ENCODE results near the gene TNIP2. TPM values are rescaled to one million over a fixed set of nuclear protein-coding genes. Genes with fewer than 3 reads are reported as not detected.

The TNIP2 gene
- total RNA-seq, 2 experiments from 2014 or later = 26.2 to 32.1 TPM

DNA sequence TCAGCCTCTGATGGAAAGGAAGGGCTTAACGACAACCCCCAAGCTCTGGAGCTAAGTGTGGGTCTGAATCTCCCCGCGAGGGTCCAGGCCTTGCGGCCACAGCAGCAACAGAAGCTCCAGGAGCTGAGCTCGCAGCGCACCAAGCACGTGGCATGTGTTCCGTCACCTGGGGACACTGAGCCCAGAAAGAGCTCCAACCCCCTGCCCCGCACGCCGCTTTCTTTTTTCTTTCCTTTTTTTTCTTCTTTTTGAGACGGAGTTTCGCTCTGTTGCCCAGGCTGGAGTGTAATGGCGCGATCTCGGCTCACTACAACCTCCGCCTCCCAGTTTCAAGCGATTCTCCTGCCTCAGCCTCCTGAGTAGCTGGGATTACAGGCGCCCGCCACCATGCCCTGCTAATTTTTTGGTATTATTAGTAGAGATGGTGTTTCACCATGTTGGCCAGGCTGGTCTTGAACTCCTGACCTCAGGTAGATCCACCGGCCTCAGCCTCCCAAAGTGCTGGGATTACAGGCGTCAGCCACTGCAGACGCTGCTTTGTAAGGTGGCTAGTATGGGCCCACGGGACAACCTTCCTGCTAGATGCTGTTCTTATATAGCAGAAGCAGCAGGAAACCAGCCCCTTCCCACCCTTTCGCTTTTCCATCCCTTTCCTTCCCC lies 685 bp upstream of the TNIP2 start:
- Histone ChIP-seq H3K36me3 (ENCODE audit: insufficient read depth, low read length) (no peaks in the 10 kb centered on the region), H3K4me3 (ENCODE audit: low read depth, low read length, poor library complexity, severe bottlenecking) (peak overlapping the region; percentile 56), H3K9me3 (ENCODE audit: low read length) (no peaks in the 10 kb centered on the region), H2AFZ (ENCODE audit: low read length) (peak overlapping the region; percentile 64; the same call in 1 of the 2 replicates), H3K4me2 (ENCODE audit: low read length) (peak overlapping the region; percentile 68), H3K9me2 (ENCODE audit: insufficient read depth, low read length) (no peaks in the 10 kb centered on the region), H3K4me1 (ENCODE audit: insufficient read depth, low read length, poor library complexity, severe bottlenecking) (peaks cover 12% of the 10 kb centered on the region), H3K79me2 (ENCODE audit: insufficient read depth, low read depth, low read length) (peaks cover 6% of the 10 kb centered on the region; the same call in 1 of the 2 replicates), H4K20me1 (ENCODE audit: insufficient read depth, low read length) (no peaks in the 10 kb centered on the region), H3K27ac (ENCODE audit: low read depth, low read length, poor library complexity, severe bottlenecking) (no peak overlapping the region)
- POLR2A ChIA-PET = interaction anchor here (1.2 kb wide), 1 partner anchor 29 kb away, joined by 3 read pairs; no protein-coding TSS in a partner anchor
- intact Hi-C loops (cut with micrococcal nuclease; ENCODE audit: unreplicated experiment) = no loop called here
- TF ChIP-seq EZH2phosphoT487 (IDR thresholded peaks at IDR 0.05; ENCODE audit: borderline replicate concordance, low read depth, low read length) = no peak
- TF ChIP-seq, protein P1, sequence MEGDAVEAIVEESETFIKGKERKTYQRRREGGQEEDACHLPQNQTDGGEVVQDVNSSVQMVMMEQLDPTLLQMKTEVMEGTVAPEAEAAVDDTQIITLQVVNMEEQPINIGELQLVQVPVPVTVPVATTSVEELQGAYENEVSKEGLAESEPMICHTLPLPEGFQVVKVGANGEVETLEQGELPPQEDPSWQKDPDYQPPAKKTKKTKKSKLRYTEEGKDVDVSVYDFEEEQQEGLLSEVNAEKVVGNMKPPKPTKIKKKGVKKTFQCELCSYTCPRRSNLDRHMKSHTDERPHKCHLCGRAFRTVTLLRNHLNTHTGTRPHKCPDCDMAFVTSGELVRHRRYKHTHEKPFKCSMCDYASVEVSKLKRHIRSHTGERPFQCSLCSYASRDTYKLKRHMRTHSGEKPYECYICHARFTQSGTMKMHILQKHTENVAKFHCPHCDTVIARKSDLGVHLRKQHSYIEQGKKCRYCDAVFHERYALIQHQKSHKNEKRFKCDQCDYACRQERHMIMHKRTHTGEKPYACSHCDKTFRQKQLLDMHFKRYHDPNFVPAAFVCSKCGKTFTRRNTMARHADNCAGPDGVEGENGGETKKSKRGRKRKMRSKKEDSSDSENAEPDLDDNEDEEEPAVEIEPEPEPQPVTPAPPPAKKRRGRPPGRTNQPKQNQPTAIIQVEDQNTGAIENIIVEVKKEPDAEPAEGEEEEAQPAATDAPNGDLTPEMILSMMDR (conservative IDR thresholded peaks at IDR 0.05; ENCODE audit: low read length) = no peak
- CTCF ChIA-PET (ENCODE audit: unreplicated experiment) = no interaction called here
- DNase-seq (ENCODE audit: low spot score) = no peak
- BruUV-seq (replicated peaks) = no TSS peak

DNA sequence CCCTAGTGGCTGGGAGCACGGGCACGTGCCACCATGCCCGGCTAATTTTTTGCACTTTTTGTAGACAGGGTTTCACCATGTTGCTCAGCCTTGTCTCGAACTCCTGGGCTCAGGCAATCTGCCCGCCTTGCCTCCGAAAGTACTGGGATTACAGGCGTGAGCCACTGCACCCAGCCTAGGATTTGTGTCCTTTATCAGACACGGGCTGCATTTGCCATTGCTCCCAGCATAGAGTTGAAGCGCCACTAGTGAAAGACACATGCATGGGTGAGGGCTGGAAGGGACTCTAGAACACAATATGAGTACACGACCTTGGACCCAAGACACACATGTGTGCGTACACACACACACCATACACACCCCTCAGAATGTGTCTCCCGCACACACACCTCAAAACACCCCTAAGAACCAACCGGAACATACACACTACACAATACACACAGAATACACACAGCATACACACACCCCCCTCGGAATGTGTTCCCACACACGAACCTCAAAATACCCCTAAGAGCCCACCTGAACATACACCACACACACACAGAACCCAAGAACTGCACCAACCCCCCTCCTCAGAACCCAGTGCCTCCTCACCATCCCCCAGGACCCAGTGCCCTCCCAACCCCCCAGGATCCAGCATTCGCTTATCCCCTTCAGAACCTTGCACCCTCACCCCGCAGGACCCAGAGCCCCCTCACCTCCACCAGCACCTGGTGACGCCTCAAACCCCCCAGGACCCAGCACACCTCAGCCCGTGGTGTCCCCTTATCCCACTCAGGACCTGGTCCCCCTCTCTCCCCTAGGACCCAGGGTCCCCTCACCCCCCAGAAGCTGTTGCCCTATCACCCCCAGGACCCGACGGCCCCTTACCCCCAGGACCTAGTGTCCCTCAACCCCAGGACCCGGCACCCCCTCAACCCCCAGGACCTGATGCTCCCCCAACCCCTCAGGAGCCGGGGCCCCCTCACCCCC lies 1.0 kb downstream of the TNIP2 start:
- Histone ChIP-seq H3K9me2 (ENCODE audit: insufficient read depth, low read length) (no peaks in the 10 kb centered on the region), H3K27ac (ENCODE audit: low read depth, low read length, poor library complexity, severe bottlenecking) (no peak overlapping the region), H3K79me2 (ENCODE audit: insufficient read depth, low read depth, low read length) (peaks cover 6% of the 10 kb centered on the region; the same call in 1 of the 2 replicates), H4K20me1 (ENCODE audit: insufficient read depth, low read length) (no peaks in the 10 kb centered on the region), H2AFZ (ENCODE audit: low read length) (peak overlapping the region; percentile 18; the same call in 1 of the 2 replicates), H3K4me2 (ENCODE audit: low read length) (peak overlapping the region; percentile 79), H3K9me3 (ENCODE audit: low read length) (no peaks in the 10 kb centered on the region), H3K4me3 (ENCODE audit: low read depth, low read length, poor library complexity, severe bottlenecking) (peak overlapping the region; percentile 94), H3K36me3 (ENCODE audit: insufficient read depth, low read length) (no peaks in the 10 kb centered on the region), H3K4me1 (ENCODE audit: insufficient read depth, low read length, poor library complexity, severe bottlenecking) (peaks cover 12% of the 10 kb centered on the region)
- no peak for TF ChIP-seq EZH2phosphoT487 (IDR thresholded peaks at IDR 0.05; ENCODE audit: borderline replicate concordance, low read depth, low read length)
- TF ChIP-seq, protein P1 (conservative IDR thresholded peaks at IDR 0.05; ENCODE audit: low read length) = no peak
- BruUV-seq (replicated peaks) = no TSS peak
- ChIA-PET POLR2A (interaction anchor here (1.2 kb wide), 1 partner anchor 31 kb away, joined by 3 read pairs; no protein-coding TSS in a partner anchor), CTCF (ENCODE audit: unreplicated experiment) (interaction anchor here (0.6 kb wide), 1 partner anchor 219 kb away, joined by 3 read pairs; no protein-coding TSS in a partner anchor)
- intact Hi-C loops (cut with micrococcal nuclease; ENCODE audit: unreplicated experiment) = no loop called here
- no peak for DNase-seq (ENCODE audit: low spot score)
